IPS-18c (cell line): ENCODE data around the gene EEIG2.
"Not testable (repeated sequence)": the region's sequence is repeated elsewhere in the genome, so short reads cannot be mapped to it uniquely, and the experiment has no call there.

Experiments
- H3K4me3 ChIP-seq: 2 replicates; pipeline ENCODE4 v1.7.0; 2013; ENCODE audit warnings: low read depth, mild to moderate bottlenecking, low read length, moderate library complexity; ENCODE audit not compliant: insufficient read depth
- H3K9me3 ChIP-seq: one replicate; pipeline ENCODE4 v1.6.1; 2013; ENCODE audit warnings: mild to moderate bottlenecking, low read length, moderate library complexity; ENCODE audit not compliant: control insufficient read depth, insufficient read depth

Gene EEIG2

DNA sequence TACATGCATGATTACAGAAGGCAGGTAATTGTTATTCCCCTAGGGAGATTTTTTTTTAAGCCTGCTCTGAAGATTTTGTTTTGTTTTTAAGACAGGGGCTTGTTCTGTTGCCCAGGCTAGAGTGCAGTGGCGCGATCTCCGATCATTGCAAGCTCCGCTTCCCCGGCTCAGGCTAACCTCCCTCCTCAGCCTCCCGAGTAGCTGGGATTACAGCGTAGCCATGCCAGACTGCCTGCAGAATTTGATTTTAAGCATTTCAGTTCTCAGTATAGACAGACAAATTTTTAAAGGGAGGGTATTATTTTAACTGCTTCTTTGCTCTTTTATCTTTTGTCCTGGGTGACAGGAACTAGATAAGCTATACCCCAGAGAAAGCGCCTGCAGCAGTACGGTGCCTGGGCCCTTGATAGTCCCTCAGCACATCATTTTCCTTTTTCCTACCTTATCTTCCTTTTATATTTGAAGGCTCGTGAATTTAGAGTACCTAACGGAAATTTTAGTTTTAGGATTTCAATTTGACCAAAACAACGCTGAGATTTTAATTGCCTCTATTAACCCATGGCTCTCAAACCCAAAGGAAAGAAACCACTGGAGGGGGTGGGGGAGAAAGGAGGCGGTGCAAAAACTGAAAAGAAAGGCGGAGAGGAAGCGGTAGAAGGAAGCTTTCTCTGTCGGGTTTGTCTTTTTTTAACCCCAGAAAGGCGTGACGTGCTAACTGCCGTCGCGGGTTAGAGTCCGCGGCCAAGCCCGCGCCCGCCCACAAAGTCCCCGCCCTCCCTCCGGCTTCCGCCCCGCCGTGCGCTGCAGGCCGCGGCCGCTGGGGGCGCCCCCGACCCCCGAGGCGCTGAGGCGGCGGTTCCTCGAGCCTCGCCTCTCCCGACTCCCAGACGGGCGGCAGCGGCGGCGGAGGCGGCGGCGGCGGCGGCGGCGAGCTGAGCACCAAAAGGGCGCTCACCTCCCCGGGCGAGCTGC is at the start of gene EEIG2:
TSS of gene EEIG2 (plus strand) at position 886 of the 972 bp plus-strand sequence. CDS start 329 bp downstream, outside the sequence.
- Histone ChIP-seq H3K9me3 (no peaks in the 10 kb centered on the region), H3K4me3 (peak within 1 kb of the TSS; percentile 79)

DNA sequence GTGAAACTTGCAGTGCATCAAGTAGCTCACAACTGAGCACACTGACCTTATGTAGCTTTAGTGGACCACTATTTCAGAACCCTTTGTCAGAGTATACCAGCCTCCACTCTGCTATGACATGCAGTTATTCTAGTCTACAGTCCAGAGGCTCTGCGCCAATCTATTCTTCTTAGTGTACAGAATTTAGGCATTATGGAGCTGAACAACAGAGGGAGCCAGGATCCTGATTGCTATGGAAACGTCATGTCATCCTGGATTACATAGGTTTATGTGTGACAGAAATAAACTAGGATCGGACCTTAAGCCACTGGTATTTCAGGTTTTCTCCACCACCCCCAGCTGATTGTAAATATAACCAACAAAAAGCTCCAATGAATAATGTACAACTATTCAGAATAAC is 48.1 kb upstream of the EEIG2 start:
- H3K4me3 ChIP-seq: no peak overlapping the region

DNA sequence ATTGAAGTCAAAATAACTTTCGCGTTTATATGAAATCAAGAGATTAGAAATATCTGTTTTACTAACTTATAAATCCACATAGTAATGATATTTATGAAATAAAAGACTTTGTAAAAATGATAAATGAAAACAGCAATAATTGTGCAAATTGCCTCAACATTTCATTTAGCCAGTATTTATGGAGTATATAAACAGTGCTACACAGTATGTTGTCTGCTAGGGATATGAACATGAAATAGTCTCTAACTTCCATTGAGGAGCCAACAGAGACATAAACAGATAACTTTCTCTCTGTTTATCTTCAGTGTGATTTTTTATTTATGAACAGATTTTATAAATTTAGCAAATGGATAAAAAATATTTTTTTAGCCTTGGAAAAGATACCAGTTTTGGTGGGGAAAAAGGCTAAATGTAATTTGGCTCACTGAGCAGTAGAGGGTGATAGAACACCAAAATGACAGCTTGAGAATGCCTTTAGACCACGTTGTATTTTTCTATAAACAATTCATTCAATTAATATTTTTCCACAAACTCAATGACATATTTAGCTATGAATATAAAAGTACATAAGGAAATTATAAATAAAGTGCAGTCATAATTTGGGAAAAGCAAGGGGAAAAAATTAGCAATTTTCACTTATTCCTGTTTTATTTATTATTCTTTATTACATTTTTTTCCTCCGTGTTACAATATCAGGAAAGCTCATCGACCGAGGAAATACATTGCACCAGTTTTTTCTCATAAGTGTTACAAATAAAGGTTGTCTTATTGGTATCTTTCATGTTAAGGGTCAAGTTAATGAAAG is 47.5 kb upstream of the EEIG2 start:
- H3K4me3 ChIP-seq: no peak overlapping the region
- H3K9me3 ChIP-seq: no peaks in the 10 kb centered on the region

More for the DNA sequence above, 48.1 kb upstream of the EEIG2 start:
- H3K9me3 ChIP-seq: no peaks in the 10 kb centered on the region

DNA sequence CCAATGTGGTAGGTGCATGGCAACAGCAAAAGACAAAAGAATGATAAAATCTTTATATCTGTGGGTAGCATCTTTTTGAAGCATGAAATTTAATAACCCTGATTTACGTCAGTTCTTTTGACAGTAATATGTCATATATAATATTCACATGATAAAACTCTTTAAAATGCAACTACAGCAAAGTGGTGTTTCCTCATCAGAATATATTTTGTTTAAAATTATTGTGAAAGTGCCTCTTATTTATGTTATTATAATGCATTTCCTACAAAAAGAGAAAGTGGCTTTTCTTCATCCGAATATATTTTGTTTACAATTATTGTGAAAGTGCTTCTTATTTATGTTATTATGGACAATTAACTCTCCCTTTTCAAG is 46.9 kb upstream of the EEIG2 start:
- H3K9me3 ChIP-seq: no peaks in the 10 kb centered on the region
- H3K4me3 ChIP-seq: no peak overlapping the region

DNA sequence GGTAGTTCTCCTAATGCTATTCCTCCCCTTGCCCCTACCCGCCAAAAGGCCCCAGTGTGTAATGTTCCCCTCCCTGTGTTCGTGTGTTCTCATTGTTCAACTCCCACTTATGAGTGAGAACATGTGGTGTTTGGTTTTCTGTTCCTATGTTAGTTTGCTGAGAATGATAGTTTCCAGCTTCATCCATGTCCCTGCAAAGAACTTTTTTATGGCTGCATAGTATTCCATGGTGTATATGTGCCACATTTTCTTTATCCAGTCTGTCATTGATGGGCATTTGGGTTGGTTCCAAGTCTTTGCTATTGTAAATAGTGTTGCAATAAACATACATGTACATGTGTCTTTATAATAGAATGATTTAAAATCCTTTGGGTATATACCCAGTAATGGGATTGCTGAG is 46.0 kb upstream of the EEIG2 start:
- not testable (repeated sequence) for H3K4me3 ChIP-seq, H3K9me3 ChIP-seq

DNA sequence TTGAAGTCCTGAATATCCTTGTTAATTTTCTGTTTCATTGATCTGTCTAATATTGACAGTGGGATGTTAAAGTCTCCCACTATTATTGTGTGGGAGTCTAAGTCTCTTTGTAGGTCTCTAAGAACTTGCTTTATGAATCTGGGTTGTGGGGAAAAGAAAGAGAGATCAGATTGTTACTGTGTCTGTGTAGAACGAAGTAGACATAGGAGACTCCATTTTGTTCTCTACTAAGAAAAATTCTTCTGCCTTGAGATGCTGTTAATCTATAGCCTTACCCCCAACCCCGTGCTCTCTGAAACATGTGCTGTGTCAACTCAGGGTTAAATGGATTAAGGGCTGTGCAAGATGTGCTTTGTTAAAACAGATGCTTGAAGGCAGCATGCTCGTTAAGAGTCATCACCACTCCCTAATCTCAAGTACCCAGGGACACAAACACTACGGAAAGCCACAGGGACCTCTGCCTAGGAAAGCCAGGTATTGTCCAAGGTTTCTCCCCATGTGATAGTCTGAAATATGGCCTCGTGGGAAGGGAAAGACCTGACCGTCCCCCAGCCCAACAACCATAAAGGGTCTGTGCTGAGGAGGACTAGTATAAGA is 42.5 kb upstream of the EEIG2 start:
- H3K4me3 ChIP-seq, H3K9me3 ChIP-seq: not testable (repeated sequence)

DNA sequence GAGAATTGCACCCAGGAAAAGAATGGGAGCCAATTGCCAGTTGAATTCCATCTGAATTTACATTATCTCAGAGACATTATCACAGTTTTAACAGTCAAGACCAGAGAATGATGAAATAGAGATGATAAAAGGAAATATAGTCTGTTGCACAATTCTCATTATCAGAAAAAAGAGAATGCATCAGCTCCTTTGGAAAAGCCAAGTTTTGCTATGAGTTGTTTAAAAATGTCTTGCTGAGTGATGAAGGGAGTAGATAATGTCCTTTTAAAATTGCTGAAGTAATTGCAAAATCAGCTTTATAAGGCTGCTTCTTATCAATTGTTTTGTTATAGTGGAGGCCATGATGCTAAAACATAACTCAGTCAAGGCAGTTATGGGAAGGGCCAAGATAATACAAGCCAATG is 37.9 kb upstream of the EEIG2 start:
- Histone ChIP-seq H3K9me3 (no peaks in the 10 kb centered on the region), H3K4me3 (no peak overlapping the region)

DNA sequence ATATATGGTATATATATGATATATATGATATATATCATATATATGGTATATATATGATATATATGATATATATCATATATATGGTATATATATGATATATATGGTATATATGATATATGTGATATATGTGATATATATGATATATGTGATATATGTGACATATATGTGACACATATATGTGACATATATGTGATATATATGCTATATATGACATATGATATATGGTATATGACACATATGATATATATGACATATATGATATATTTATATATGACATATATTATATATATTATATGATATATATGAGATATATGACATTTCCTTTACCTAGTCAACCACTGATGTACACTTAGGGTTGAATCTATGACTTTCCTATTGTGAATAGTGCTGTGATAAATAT is 36.1 kb upstream of the EEIG2 start:
- H3K4me3 ChIP-seq: no peak overlapping the region
- no peaks in the 10 kb centered on the region for H3K9me3 ChIP-seq

DNA sequence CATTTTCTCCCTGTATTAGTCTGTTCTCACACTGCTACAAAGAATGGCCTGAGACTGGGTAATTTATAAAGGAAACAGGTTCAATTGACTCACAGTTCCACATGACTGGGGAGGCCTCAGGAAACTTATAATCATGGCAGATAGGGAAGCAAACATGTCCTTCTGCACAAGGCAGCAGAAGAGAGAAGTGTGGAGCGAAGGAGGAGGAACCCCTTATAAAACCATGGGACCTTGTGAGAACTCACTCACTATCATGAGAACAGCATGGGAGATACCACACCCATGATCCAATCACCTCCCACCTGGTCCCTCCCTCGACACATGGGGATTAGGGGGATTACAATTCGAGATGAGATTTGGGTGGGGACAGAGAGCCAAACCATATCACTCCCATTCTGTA is 35.2 kb upstream of the EEIG2 start:
- no peak overlapping the region for H3K4me3 ChIP-seq
- no peaks in the 10 kb centered on the region for H3K9me3 ChIP-seq

DNA sequence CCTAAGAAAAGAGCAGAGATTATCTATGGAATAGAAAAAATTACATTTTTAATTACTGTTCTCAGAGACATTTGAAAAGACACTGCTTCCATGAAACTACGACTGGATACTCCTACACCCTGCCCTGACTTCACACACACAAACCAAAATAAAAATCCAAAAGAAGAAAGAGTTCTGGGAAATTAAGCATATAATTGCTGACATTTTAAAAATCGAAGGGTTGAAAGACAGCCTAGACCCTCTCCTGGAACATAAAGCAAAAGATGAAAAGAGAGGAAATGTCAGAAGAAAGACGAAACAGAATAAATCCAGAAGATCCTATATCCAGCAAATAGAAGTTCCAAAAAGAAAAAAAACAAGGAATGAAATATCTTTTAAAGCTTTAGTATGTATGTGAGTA is 32.8 kb upstream of the EEIG2 start:
- no peaks in the 10 kb centered on the region for H3K9me3 ChIP-seq
- H3K4me3 ChIP-seq: no peak overlapping the region

DNA sequence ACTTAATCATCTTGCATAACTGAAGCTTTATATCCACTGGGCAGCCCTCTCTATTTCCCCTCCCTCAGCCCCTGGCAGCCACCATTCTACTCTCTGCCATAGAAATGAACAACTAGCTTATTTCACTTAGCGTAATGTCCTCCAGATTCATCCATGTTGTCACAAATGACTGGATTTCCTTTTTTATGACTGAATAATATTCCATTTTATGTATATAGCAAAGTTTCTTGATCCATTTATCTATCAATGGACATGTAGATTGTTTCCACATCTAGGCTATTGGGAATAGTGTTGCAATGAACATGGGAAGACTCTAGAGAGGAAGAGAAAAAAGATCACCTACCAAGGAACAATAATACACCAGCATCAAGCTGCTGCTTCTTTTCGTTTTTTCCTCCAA is 32.1 kb upstream of the EEIG2 start:
- Histone ChIP-seq H3K9me3 (no peaks in the 10 kb centered on the region), H3K4me3 (no peak overlapping the region)

DNA sequence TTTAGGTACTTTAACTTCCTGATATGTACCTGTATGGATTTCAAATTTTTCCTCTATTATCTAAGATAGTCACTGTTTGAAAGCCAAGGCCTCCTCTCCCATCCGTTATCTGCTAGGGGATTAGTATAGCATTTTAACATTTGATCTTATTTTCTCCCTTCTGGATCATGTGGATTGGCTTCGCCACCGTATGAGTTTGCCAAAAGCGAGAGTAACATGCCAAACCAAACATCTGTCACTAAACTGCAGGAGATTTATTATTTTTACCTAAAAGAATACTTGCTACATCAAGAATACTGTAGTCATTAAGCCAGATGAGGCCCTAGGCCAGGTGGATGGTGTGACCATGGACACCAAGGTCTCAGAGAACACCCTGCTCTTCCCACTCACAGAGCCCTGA is 28.5 kb upstream of the EEIG2 start:
- peaks cover 3% of the 10 kb centered on the region for H3K9me3 ChIP-seq
- no peak overlapping the region for H3K4me3 ChIP-seq

DNA sequence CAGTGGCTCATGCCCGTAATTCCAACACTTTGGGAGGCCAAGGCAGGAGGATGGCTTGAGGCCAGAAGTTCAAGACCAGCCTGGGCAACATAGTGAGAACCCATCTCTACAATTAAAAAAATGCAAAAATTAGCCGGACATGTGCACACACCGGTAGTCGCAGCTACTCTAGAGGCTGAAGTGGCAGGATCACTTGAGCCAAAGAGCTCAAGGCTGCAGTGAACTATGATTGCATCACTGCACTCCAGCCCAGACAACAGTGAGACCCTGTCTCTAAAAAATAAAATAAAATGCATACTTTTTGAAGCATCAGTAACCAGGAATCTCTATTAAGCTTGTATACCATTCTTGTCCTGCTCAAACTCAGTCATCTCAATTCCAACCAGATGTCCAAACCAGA is 27.2 kb upstream of the EEIG2 start:
- peaks cover 6% of the 10 kb centered on the region for H3K9me3 ChIP-seq
- H3K4me3 ChIP-seq: no peak overlapping the region

DNA sequence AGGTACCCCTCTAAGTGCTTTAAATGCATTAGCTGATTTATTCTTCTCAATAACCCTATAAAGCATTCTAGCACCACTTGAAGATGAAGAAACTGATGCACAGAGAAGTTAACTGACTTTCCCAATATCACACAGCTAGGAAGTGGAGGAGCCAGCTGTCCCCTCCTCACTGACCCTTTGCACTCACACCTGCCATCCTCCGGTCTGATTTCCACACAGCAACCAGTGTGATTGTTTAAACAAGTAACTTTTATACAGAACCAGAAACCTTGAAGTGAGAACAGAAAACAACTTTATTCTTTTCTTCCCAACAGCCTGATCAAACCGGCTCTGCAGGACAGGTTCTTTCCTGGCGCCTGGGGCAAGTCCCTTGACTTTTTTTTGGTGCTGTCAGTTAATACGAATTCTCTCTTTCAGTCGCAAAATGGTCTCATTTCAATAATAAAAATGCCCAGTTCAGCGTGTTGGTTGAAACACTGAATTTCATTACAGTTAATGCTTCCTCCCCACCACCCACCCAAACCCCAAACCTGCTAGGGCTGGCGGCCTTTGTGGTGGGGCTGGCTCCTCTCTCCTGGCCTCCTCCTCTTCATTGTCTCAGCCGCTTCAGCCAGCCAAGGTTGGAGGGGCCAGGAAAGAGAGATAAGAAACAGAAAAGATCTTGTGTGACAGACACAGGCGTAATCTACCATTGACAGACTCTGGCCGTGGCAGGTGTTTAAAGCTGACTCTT is 26.4 kb upstream of the EEIG2 start:
- Histone ChIP-seq H3K9me3 (peaks cover 6% of the 10 kb centered on the region), H3K4me3 (no peak overlapping the region)

DNA sequence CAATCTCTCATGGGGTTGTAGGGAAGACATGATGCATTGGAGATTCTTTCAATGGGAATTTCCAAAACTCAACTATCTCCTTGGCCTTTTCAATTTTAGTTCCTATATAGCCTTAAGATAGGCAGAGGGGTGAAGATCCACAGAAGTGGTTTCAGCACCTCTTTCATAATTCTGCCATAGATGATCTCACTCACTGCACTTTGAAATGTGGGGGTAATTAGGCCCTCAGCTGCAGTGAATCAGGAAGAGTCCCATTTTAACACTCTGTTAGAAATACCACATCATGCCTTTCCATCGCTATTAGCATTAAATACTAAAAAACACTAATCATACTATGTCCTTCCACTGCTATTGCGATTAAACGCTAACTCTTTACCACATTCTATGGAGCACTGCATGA is 25.1 kb upstream of the EEIG2 start:
- Histone ChIP-seq H3K4me3 (no peak overlapping the region), H3K9me3 (peaks cover 8% of the 10 kb centered on the region)

DNA sequence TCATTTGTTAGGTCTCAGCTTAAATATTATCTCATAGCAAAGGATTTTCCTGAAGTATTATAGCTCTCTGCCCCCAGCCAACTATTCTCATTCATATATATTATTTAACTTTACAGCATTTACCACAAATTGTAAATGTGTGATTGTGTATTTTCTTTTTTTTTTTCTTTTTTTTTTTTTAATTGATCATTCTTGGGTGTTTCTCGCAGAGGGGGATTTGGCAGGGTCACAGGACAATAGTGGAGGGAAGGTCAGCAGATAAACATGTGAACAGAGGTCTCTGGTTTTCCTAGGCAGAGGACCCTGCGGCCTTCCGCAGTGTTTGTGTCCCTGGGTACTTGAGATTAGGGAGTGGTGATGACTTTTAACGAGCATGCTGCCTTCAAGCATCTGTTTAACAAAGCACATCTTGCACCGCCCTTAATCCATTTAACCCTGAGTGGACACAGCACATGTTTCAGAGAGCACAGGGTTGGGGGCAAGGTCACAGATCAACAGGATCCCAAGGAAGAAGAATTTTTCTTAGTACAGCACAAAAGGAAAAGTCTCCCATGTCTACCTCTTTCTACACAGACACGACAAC is 24.5 kb upstream of the EEIG2 start:
- H3K4me3 ChIP-seq, H3K9me3 ChIP-seq: not testable (repeated sequence)

DNA sequence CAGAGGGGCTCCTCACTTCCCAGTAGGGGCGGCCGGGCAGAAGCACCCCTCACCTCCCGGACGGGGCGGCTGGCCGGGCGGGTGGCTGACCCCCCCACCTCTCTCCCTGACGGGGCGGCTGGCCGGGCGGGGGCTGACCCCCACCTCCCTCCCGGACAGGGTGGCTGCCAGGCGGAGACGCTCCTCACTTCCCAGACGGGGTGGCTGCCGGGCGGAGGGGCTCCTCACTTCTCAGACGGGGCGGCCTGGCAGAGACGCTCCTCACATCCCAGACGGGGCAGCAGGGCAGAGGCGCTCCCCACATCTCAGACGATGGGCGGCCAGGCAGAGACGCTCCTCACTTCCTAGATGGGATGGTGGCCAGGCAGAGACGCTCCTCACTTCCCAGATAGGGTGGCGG is 23.9 kb upstream of the EEIG2 start:
- not testable (repeated sequence) for H3K9me3 ChIP-seq, H3K4me3 ChIP-seq
